Hematopoietic multipotent progenitor cell treated with erythropoietin and hydrocortisone succinate and interleukin-3 and kit ligand, for 17 days (in vitro differentiated cells): ENCODE data around the gene IL23A.
A peak's percentile ranks its signal among the peaks of the same experiment; 100 is the strongest.
"Not testable (repeated sequence)": the region's sequence is repeated elsewhere in the genome, so short reads cannot be mapped to it uniquely, and the experiment has no call there.

Experiments
- DNase-seq: peaks from one replicate; pipeline ENCODE4 v3.0.0-alpha.2; 2015; ENCODE audit warnings: low spot score

Gene IL23A, protein sequence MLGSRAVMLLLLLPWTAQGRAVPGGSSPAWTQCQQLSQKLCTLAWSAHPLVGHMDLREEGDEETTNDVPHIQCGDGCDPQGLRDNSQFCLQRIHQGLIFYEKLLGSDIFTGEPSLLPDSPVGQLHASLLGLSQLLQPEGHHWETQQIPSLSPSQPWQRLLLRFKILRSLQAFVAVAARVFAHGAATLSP

DNA sequence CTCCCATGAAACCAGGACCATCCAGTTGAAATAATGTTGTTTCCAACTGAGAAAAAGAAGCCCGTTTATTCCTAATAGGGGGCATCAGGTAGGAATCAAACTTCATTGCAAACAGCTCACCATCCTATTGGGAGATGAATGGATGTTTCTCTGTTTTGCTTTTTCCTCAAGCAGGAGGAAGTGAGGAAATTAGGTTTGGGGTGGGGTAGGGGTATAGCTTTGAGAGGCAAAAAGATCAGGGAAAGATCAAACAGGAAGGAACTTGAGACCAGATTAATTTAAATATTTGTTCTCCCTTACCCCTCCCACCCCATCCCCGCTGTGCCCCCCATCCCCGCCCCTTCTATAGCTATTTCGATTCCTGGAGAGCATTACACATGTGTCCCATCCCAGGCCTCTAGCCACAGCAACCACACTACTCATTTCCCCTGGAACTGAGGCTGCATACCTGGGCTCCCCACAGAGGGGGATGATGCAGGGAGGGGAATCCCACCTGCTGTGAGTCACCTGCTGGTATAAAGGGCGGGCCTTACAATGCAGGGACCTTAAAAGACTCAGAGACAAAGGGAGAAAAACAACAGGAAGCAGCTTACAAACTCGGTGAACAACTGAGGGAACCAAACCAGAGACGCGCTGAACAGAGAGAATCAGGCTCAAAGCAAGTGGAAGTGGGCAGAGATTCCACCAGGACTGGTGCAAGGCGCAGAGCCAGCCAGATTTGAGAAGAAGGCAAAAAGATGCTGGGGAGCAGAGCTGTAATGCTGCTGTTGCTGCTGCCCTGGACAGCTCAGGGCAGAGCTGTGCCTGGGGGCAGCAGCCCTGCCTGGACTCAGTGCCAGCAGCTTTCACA is at the start of gene IL23A:
Gene IL23A (plus strand): TSS at position 577 of the 850 bp plus-strand sequence. CDS start 161 bp downstream, at position 738.
- DNase-seq, result no peak

DNA sequence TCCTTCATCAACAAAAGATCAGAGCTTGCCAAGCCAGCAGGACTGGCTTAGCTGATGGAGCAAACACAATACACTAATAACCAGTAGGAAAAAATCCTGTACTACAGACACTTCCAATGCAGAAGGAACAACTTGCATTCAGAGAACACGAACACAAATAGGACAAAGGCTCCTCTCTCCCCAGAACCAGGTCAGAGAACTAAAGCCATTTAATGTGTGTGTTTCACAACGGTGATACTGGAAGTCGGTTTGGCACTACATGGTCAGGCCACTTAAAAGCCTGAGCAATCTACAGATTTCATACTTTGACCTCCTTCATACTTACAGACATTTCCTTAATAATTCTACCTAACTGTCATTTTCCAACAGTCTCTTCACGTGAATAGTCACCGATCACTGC is 44.9 kb upstream of the IL23A start:
- DNase-seq, result no peak

DNA sequence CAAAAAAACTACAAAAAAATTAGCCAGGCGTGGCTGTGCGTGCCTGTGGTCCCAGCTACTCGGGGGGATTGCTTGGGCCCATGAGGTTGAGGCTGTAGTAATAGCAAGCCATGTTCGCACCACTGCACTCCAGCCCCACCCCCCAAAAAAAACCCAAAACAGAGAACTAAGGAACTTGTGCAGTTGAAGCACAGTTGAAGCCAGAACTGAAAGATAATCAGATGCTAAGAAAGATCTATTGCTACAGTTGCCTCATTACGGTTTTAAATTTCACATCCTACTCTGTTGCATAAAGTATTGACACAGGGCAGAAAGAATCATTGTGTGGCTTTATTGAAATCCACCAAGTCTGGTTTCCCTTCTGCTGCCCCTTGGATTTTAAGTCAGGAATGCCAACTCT is 42.4 kb upstream of the IL23A start:
- DNase-seq, result no peak

DNA sequence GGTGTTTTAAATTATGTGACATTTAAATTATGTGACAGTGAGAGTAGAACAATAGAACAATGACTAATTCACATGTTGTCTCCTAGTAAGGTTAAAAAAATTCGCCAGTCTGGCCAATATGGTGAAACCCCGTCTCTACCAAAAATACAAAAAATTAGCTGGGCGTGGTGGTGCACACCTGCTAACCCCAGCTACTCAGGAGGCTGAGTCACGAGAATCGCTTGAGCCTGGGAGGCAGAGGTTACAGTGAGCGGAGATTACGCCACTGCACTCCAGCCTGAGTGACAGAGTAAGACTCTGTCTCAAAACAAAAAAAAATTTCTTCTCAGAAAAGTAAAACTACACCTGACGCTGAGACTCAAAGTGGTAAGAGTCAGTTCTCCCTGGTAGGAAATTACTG is 41.3 kb upstream of the IL23A start:
- no peak for DNase-seq

DNA sequence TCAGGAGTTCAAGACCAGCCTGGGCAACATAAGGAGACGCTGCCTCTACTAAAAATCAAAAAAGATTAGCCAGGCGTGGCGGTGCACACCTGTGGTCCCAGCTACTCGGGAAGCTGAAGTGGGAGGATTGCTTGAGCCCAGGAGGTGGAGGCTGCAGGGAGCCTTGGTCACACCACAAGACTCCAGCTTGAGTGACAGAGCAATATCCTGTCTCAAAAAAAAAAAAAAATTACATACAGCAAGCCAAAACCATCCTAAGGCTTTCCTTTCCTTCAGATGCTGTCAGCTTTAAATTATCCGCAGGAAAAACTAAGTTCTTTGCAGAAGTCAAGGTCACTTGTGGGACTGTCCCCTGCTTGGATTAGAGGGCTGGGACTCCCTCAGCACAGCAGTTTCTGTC is 39.9 kb upstream of the IL23A start:
- no peak for DNase-seq

DNA sequence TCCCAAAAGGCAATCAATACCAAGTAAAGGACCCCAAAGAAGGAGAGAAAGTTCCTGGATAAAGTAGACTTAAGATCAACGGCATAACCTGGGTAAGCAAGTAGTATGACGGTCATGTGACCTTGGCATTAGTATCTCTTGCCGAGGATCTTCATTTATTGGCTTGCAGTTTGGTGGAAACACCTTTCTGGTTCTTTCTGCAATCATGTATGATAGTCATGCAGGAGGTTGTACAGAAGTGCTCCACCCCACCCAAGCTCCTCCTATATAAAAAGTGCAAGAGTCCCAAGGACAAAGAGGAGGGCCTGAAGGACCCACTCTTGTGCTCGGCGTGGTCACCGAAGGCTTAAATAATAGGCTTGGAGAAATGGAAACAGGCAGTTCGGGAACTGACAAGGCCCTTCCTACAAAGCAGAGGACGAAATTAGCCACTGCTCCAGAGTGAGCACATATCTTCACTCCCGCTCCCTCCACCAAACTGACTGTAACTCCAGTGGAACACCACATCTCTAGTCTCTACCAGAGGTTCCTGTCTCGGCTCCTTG is 39.3 kb upstream of the IL23A start:
- peak; percentile 60 for DNase-seq

DNA sequence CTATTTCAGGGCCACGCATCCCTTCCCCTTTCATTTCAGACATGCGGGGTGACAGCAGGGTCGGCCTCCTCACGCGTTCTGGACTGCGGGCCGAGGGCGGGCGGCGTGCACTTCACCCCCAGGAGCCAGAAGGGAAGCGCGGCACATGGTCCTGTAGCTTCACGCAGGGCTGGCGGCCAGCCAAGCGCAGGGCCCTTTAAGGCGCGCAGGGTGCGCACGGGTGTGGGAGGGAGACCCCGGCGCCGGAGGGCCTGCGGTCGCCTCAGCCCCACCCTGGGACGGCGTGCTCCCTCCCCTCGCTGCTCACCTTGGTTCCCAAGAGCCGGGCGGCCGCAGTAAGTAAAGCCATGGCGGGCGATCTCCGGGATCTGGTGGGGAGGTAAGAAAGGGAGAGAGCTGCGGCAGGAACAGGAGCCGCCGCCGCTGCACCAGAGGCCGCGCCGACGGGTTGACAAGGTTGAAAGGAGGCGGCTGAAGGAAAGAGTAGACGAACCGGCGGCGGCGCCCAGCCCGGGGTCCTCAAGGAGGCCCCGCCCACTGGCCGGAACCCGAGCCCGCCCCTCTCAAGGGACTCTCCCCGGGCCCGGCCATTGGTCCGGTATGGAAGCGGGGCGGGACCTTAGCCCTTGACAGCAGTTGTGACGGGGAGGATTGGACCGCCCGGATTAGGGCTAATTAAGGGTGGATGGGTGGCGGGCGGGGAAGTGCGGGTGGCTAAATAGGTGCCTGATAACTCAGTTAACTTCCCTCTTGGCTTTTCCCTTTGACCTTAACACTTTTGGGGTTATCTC is 38.6 kb upstream of the IL23A start, which contains the start of gene CS:
Gene CS (minus strand): TSS at position 478 of the 791 bp plus-strand sequence. CDS start 129 bp downstream, at position 349.
- peak; percentile 99 for DNase-seq

DNA sequence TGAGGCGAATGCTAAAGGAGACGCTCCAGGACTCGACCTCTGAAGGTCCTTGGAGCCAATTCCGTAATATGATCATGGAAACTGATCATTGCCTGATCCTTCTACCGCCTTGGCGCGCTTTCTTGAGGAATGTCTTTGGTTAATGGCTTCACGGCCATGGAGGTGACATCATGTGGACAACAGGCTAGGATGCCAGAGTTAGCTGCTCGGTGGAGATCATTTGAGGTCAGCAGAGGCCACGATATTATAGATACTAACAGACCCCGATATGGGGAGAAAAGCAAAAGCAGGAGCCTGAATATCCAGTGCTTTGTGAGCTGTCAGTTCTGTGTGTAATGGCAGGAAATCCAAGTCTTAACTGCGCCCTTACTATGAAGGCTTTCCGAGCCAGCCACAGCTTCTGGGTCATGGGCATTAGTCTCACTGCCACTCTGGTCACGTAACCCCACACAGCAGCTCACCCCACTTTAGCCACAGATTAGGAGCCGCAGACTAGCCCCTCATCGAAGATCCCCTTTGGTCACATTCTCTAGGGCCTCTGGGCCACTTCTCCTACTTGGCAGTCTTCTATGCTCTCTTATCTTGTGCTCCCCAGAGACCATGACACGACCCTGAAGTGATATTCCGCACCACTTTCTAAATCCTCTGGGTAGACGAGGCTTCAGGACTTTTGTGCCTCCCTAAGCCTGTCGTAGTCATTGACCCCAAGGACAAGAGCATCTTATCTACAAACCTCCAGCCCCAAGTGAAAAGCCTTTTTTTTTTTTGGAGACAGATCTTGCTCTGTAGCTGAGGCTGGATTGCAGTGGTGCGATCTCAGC is 37.8 kb upstream of the IL23A start:
- DNase-seq, result no peak

DNA sequence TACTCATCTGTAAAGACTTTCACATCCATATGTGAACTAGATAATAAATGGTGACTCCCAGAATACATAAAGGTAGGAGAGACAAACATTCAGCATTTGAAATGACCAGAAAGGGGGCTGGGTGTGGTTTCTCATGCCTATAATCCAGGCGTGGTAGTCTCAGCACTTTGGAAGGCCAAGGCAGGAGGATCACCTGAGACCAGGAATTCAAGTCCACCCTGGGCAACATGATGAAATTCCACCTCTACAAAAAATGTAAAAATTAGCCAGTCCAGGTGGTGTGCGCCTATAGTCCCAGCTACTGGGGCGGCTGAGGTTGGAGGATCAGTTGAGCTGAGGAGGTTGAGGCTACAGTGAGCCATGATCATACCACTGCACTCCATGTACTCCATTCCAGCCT is 34.4 kb upstream of the IL23A start:
- no peak for DNase-seq

DNA sequence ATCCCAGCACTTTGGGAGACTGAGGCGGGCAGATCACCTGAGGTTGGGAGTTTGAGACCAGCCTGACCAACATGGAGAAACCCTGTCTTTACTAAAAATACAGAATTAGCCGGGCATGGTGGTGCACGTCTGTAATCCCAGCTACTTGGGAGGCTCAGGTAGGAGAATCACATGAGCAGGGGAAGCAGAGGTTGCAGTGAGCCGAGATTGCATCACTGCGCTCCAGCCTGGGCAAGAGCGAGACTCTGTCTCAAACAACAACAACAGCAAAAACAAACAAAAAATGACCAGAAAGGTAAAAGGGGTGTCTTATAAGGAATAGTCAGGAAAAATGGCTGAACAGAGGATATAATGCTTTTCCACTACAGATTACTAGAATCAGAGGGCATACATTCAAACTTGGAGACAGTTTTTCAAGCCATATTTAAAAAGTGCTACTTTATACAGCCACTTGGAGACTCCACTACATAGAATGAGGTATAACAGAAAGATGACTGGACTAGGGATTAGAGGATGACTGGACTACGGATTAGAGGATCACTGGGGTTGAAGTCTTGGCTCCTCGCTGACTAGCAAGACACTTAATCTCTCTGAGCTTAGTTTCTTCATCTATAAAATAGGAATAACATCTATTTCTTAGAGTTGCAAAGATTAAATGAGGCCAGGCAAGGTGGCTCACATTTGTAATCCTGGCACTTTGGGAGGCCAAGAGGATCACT is 33.7 kb upstream of the IL23A start:
- no peak for DNase-seq

DNA sequence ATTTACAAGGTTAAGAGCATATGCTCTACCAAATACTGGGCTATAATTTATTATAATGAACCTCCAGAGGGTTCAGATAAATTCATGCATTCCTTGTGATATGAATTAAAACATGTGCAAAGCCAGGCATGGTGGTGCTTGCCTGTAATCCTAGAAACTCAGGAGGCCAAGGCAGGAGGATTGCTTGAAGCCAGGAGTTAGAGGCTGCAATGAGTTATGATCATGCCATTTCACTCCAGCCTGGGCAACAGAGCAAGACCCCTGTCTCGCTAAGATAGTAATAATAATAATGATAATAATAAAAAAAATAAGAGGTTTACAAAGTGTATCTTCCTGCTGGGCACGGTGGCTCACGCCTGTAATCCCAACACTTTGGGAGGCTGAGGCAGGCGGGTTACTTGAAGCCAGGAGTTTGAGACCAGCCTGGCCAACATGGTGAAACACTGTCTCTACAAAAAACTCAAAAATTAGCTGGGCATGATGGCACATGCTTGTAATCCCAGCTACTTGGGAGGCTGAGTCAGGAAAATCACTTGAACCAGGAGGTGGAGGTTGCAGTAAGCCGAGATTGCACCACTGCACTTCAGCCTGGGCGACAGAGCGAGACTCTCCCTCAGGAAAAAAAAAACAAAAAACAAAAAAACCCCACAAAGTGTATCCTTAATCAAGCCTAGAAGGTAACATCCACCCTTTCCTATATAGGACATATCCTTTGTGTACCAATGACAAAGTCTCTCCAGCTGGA is 31.3 kb upstream of the IL23A start:
- no peak for DNase-seq

DNA sequence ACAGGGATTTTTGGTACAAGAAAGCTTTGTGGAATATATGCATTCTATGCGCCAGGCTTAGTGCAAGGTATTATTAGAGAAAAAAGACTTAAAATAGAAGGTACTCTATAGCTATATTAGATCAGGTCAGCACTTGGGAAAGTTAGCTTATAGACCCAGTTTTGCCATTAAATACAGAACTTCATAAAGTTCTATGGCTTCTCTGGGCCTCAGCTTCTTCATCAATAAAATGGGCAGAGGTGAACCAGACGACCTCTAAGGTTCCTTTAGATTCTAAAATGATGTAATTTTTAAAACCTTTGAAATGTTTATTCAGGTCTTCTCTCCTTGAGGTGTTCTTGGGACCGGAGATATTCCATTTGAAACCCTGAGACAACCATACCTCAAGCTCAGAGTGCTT is 30.0 kb upstream of the IL23A start:
- no peak for DNase-seq

DNA sequence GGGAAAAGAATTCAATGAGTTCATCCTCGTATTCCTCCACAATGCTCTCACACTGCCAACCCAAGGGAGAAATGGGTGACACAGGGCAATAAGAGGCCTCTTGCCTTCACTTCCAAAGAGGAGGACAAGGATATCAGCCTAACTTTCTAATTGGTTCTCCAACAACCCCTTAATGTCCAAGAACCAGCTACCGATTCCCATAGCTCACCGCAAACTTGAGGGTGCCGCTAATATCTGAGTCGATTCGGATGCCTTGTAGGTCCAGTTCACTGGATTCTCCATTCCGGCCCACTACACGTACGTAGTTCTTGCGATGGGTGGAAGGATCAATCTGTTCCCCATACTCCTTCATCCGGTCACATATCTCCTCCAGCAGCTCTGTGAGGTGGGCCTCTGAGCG is 27.7 kb upstream of the IL23A start:
- DNase-seq, result no peak

DNA sequence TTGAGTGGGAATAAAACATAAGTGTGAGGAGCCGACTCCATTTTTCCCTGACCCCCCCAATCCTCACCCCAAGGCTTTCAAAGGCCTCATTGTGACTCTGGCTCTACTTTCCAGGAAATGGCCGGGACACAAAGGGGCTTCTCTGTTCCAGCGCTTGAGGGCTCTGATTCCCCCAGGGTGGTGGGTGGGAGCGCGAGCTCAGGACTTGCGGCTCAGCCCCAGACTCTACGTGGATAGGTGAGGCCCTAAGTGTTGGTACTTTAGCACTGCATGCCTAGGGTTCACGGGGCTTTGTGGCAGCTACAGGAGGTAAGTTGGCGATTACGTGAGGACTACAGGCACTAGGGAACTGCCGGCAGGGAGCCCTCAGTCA is 23.4 kb upstream of the IL23A start:
- DNase-seq, result no peak

DNA sequence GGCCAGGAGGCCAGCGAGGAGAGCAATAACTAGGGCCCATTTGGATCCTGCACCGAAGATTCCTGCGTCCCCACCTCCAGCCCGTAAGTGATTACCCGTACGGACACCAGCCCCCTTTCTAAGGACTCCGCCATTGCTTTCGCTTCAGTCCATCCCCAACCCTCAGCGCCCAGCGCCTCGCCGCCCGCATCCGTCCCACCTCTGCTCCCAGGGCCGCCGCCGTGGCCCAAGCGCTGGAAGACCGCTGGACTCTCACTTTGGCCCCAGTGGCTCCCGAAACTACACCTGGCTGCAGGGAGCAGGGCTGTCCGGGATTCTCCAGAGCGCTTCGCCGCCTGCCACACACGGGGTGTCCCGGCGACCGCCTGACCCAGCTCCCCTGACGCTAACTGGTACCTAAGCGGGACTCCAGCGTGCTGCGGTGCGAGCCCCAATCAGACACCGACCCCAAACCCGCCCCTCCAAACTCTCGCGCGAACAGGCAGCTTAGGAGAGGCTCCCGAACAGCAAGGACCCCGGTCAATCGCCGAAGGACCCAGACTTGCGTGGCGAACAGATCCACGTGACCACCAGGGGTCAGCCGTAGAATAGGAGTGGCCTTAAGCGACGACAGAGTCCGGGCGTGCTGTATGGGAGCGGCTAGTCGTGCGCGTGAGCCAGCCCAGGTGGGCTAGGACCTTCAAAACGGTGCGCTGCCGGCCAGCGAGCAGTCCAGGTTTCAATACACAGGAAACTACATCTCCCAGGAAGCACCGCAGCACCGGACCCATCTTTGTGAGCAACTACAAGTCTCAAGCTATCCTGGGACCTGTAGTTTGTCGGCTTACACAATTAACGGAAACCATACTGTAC is 22.8 kb upstream of the IL23A start, which contains the start of gene CNPY2:
Gene CNPY2 (minus strand): TSS at position 367 of the 852 bp plus-strand sequence. CDS start 771 bp downstream, outside the sequence.
- peak; percentile 93 for DNase-seq

DNA sequence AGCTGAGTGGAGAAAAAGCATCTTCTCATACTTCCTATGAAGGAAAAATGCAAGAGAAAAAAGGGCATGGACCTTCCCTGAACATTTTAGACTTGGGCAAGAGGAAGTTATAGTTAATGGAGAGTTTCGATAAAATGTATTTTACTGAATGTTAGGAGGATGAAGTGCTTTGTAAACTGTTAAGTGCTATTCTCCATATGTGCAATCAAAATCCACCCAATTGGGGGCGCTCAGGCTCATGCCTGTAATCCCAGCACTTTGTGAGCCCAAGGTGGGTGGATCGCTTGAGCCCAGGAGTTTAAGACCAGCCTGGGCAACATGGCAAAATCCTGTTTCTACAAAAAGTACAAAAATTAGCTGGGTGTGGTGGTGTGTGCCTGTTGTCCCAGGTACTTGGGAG is 21.0 kb upstream of the IL23A start:
- no peak for DNase-seq

DNA sequence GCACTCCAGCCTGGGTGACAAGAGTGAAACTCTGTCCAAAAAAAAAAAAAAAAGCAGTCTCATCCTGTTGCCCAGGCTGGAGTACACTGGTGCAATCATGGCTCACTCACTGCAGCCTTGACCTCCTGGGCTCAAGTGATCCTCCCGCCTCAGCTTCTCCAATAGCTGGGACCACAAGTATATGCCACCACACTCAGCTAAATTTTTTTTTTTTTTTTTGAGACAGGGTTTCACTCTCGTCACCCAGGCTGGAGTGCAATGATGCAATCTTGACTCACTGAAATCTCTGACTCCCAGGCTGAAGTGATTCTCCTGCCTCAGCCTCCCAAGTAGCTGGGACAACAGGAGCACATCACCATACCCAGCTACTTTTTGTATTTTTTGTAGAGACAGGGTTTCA is 17.7 kb upstream of the IL23A start:
- DNase-seq, result no peak

DNA sequence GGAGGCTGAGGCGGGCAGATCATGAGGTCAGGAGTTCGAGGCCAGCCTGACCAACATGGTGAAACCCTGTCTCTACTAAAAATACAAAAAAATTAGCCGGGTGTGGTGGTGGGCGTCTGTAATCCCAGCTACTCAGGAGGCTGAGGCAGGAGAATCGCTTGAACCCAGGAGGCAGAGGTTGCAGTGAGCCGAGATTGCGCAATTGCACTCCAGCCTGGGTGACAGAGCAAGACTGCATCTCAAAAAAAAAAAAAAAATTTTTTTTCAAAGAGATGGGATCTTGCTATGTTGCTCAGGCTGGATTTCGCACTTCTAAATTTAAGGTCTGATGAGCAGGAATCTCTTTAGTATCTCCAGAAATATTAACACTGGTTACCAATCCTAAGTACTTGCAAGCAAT is 17.1 kb upstream of the IL23A start:
- DNase-seq, result not testable (repeated sequence)

DNA sequence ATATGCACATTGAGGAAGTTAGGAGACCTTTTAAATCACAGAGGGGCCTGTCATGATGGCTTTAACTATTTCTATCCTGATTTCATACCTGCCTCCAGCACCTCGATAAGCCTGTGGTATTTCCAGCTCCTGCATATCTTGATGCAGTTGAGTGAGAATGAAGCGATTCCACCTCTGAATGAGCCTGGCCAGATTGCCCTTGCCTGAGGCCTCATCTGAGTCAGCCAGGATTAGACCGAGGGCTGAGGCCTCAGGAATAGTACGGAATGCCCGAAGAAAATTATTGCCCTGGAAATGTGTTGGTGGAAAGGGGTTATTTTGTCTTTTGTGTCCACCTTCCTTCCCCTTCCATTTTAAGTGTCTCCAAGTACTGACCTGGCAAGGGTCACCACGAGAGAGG is 14.5 kb upstream of the IL23A start:
- DNase-seq, result no peak
